Upper lobe of left lung (tissue), 6 donors: ENCODE data around the gene NR3C1. TPM values are rescaled to one million over a fixed set of nuclear protein-coding genes. Genes with fewer than 3 reads are reported as not detected.
A peak's percentile ranks its signal among the peaks of the same experiment; 100 is the strongest.

Experiments used
- ATAC-seq, 2 donors: fragments of 200-7000 bp; cut with Tn5 transposase; one replicate each; pipeline ENCODE4 v1.9.1; 2022; ENCODE audit warnings: mild to moderate bottlenecking in 2 of 2, moderate library complexity in 2 of 2; ENCODE audit not compliant: low FRiP score in 2 of 2
- DNase-seq, 2 donors: peaks; one replicate each; pipeline ENCODE4 v3.0.0-alpha.2; 2019 to 2020
- H3K27ac ChIP-seq, 4 donors: fragments of 200-600 bp; sonication (generic); one replicate each; pipeline ENCODE4 v1.5.1; 2016 to 2019
- H3K27me3 ChIP-seq, 4 donors: fragments of 200-600 bp; sonication (generic); one replicate each; pipeline ENCODE4 v1.5.1; 2017 to 2019
- H3K36me3 ChIP-seq, 4 donors: fragments of 200-600 bp; sonication (generic); one replicate each; pipeline ENCODE4 v1.5.1; 2016 to 2019
- H3K4me1 ChIP-seq, 4 donors: fragments of 200-600 bp; sonication (generic); one replicate each; pipeline ENCODE4 v1.5.1; 2018 to 2019
- H3K4me3 ChIP-seq, 4 donors: fragments of 200-600 bp; sonication (generic); one replicate each; pipeline ENCODE4 v1.5.1; 2017 to 2019; ENCODE audit warnings: mild to moderate bottlenecking in 2 of 4, moderate library complexity in 1 of 4
- H3K9me3 ChIP-seq, 4 donors: fragments of 200-600 bp; sonication (generic); one replicate each; pipeline ENCODE4 v1.5.1; 2018 to 2019
- EP300 ChIP-seq, 4 donors: sonication (generic); formaldehyde crosslinking; IDR thresholded peaks; one replicate each; pipeline ENCODE4 v1.5.1; 2017; ENCODE audit warnings: antibody characterized with exemption in 4 of 4, control low read depth in 2 of 4
- POLR2A ChIP-seq, 4 donors: fragments of 450-650 bp; IDR thresholded peaks; one replicate each; pipeline ENCODE4 v1.5.1; 2016 to 2017; ENCODE audit warnings: antibody characterized with exemption in 4 of 4, mild to moderate bottlenecking in 2 of 4
- POLR2AphosphoS5 ChIP-seq, 2 donors: sonication (generic); formaldehyde crosslinking; IDR thresholded peaks; one replicate each; pipeline ENCODE4 v1.5.1; 2017; ENCODE audit warnings: antibody characterized with exemption in 2 of 2
- WGBS, 2 donors: methylation state at CpG; one replicate each; pipeline ENCODE4 v1.1.5; 2017 to 2018; 5-methylcytosine and 5-hydroxymethylcytosine counted together
- total RNA-seq, 6 donors: library from RNA; depleted of rRNA in 4 of 6; stranded (reverse); fragments of >200 nt in 4 of 6; gene quantifications; one replicate each; pipeline versions ENCODE4 v1.1.0 to v1.2.1, GENCODE V29; 2016 to 2021
- TF ChIP-seq, protein P1 (sequence below), 6 experiments: fragments of 450-650 bp in 4 of 6; fragments of 200-600 bp in 2 of 6; sonication (generic) in 2 of 6; IDR thresholded peaks; one replicate each; pipeline ENCODE4 v1.5.1; 2016 to 2019; ENCODE audit warnings: antibody characterized with exemption in 6 of 6
- donor health status: DM: no; HTN: no; CAD: no; lungs with moderate emphysema.
- donor health status: DM: no; HTN: yes; CAD: no; lungs with severe emphysema.

NR3C1 gene
- total RNA-seq, 6 donors from 2014 or later: 44.5 to 101 (median 72.7) TPM

DNA sequence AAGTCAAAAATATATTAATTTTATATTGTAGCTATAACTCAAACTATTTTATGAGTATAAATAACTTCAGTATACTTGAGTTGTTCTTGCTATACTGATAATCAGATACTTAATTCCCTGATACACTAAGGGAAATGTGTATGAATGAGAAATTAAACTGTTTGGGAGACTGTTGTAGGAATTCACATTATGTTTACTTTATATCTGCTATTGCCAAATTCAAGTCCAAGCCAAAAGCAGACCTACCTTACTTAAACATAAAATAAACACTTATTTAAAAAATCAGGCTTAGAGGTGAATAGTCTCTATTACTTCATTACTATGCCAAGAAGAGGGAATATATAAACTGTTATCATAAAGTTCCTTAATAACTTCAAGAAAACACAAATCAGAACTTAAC, 13.2 kb downstream of the NR3C1 start:
- Histone ChIP-seq H3K9me3 (peaks cover 0 to 7% (median 4%) of the 10 kb centered on the region in 4 donors), H3K36me3 (peaks cover 0 to 4% (median under 1%) of the 10 kb centered on the region in 4 donors), H3K27ac (peak overlapping the region in 1 of 4 donors; percentile 3), H3K27me3 (no peaks in the 10 kb centered on the region), H3K4me1 (peaks cover 46 to 69% (median 58%) of the 10 kb centered on the region in 4 donors), H3K4me3 (no peak overlapping the region)
- no peak for DNase-seq
- TF ChIP-seq EP300 (IDR thresholded peaks at IDR 0.05): no peak
- no peak for TF ChIP-seq POLR2A (IDR thresholded peaks at IDR 0.05)
- TF ChIP-seq POLR2AphosphoS5 (IDR thresholded peaks at IDR 0.05): no peak
- TF ChIP-seq, protein P1, sequence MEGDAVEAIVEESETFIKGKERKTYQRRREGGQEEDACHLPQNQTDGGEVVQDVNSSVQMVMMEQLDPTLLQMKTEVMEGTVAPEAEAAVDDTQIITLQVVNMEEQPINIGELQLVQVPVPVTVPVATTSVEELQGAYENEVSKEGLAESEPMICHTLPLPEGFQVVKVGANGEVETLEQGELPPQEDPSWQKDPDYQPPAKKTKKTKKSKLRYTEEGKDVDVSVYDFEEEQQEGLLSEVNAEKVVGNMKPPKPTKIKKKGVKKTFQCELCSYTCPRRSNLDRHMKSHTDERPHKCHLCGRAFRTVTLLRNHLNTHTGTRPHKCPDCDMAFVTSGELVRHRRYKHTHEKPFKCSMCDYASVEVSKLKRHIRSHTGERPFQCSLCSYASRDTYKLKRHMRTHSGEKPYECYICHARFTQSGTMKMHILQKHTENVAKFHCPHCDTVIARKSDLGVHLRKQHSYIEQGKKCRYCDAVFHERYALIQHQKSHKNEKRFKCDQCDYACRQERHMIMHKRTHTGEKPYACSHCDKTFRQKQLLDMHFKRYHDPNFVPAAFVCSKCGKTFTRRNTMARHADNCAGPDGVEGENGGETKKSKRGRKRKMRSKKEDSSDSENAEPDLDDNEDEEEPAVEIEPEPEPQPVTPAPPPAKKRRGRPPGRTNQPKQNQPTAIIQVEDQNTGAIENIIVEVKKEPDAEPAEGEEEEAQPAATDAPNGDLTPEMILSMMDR (IDR thresholded peaks at IDR 0.05): no peak
- ATAC-seq: no peak

DNA sequence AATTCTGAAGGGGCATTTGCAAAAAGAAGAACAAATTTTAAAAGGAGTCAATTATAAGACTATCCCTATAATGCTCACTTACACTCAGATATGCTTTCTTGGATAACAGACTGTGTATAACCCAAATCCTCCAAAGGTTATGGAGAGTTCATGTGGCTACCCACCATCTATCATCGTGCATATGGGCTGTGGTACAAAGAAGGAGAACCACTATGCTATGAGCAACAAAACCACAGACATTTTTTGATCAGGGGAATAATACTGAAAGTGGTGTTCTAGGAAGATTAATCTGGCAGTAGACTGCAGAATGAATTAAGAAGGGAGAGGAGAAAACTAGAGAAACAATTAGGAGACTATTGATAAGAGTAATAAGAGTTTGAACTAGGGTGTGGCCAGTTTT, 16.8 kb downstream of the NR3C1 start:
- TF ChIP-seq, protein P1 (IDR thresholded peaks at IDR 0.05): no peak
- TF ChIP-seq POLR2A (IDR thresholded peaks at IDR 0.05) (no peak), EP300 (IDR thresholded peaks at IDR 0.05) (no peak), POLR2AphosphoS5 (IDR thresholded peaks at IDR 0.05) (no peak)
- DNase-seq (no peak), ATAC-seq (no peak)
- H3K4me1 ChIP-seq: peaks cover 23 to 40% (median 27%) of the 10 kb centered on the region in 4 donors
- peaks cover 0 to 16% (median 12%) of the 10 kb centered on the region in 4 donors for H3K9me3 ChIP-seq
- WGBS, 2 donors: 48 to 62% methylated on average over 1 of the region's 1 CpG
- H3K4me3 ChIP-seq: no peak overlapping the region
- peaks cover 0 to 14% (median 3%) of the 10 kb centered on the region in 4 donors for H3K36me3 ChIP-seq
- peak overlapping the region in 1 of 4 donors; percentile 30 for H3K27ac ChIP-seq
- no peaks in the 10 kb centered on the region for H3K27me3 ChIP-seq

DNA sequence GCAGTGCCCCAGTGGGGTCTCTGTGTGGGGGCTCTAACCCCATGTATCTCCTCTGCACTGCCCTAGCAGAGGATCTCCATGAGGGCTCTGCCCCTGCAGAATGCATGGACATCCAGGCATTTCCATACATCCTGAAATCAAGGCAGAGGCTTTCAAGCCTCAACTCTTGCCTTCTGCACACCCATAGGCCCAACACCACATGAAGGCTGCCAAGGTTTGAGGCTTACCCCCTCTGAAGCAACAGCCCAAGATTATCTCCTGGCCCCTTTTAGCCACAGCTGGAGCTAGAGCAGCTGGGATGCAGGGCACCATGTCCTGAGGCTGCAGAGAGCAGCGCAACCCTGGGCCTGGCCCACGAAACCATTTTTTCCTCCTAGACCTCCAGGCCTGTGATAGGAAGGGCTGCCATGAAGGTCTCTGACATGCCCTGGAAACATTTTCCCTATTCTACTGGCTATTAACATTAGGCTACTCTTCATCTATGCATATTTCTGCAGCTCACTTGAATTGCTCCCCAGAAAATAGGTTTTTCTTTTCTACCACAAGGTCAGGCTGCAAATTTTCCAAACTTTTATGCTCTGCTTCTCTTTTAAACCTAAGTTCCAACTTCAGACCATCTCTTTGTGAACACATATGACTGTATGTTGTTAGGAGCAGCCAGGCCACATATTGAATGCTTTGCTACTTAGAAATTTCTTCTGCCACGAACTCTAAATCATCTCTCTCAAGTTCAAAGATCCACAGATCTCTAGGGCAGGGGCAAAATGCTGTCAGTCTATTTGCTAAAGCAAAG, 18.4 kb downstream of the NR3C1 start:
- no peaks in the 10 kb centered on the region for H3K27me3 ChIP-seq
- 99 to 100% methylated on average over 3 of the region's 3 CpGs for WGBS, 2 donors
- no peak for TF ChIP-seq POLR2A (IDR thresholded peaks at IDR 0.05)
- TF ChIP-seq, protein P1 (IDR thresholded peaks at IDR 0.05): no peak
- no peak for TF ChIP-seq POLR2AphosphoS5 (IDR thresholded peaks at IDR 0.05)
- TF ChIP-seq EP300 (IDR thresholded peaks at IDR 0.05): no peak
- no peak overlapping the region for H3K27ac ChIP-seq
- peaks cover 0 to 14% (median 3%) of the 10 kb centered on the region in 4 donors for H3K36me3 ChIP-seq
- DNase-seq (no peak), ATAC-seq (no peak)
- peaks cover 0 to 16% (median 12%) of the 10 kb centered on the region in 4 donors for H3K9me3 ChIP-seq
- H3K4me1 ChIP-seq: peaks cover 8 to 27% (median 17%) of the 10 kb centered on the region in 4 donors
- H3K4me3 ChIP-seq: no peak overlapping the region

DNA sequence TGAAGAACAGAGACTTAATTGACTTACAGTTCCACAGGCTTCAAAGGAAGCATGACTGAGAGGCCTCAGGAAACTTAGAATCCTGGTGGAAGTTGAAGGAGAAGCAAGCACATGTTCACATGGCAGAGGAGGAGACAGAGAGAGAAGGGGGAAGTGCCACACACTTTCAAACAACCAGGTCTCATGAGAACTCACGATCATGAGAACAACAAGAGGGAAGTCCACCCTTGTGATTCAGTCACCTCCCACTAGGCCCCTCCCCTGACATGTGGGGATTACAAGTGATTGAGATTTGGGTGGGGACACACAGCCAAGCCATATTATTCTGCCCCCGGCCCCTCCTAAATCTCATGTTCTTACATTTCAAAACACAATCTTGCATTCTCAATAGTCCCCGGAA, 19.5 kb downstream of the NR3C1 start:
- Histone ChIP-seq H3K4me3 (no peak overlapping the region), H3K36me3 (peaks cover 0 to 14% (median 3%) of the 10 kb centered on the region in 4 donors), H3K9me3 (peaks cover 0 to 16% (median 12%) of the 10 kb centered on the region in 4 donors), H3K27me3 (no peaks in the 10 kb centered on the region), H3K27ac (no peak overlapping the region), H3K4me1 (peaks cover 10 to 27% (median 17%) of the 10 kb centered on the region in 4 donors)
- ATAC-seq (no peak), DNase-seq (peak in 1 of 2 donors; percentile 22)
- 75 to 80% methylated on average over 3 of the region's 3 CpGs for WGBS, 2 donors
- TF ChIP-seq POLR2A (IDR thresholded peaks at IDR 0.05) (no peak), POLR2AphosphoS5 (IDR thresholded peaks at IDR 0.05) (no peak), EP300 (IDR thresholded peaks at IDR 0.05) (no peak)
- TF ChIP-seq, protein P1 (IDR thresholded peaks at IDR 0.05): no peak
